IMR-90 (cell line): Measurements from ENCODE around the gene LDB2. TPM values are rescaled to one million over a fixed set of nuclear protein-coding genes. Genes with fewer than 3 reads are reported as not detected.

Source experiments
- ATAC-seq: fragments of 200-7000 bp; cut with Tn5 transposase; 2 replicates; pipeline ENCODE4 v1.9.1; 2020; ENCODE audit warnings: low read depth, mild to moderate bottlenecking, moderate library complexity
- BruUV-seq: library from RNA; stranded (reverse); fragments of 400-500 nt; replicated peaks from 2 replicates; lab custom pipeline; 2021; lab: Mats Ljungman, UMichigan
- CTCF ChIA-PET: fragments of 300-600 bp; formaldehyde crosslinking; extraction: SDS; loops from one replicate; lab custom pipeline; 2021; ENCODE audit warnings: antibody characterized with exemption; lab: Yijun Ruan, JAX
- POLR2A ChIA-PET: fragments of 300-600 bp; sonication (Branson Sonifier 250); formaldehyde crosslinking; loops from one replicate; lab custom pipeline; 2022; ENCODE audit warnings: antibody characterized with exemption; ENCODE audit not compliant: unreplicated experiment; lab: Charles Lee
- DNase-seq: peaks from one replicate; pipeline ENCODE4 v3.0.0; 2013
- H2AFZ ChIP-seq: replicated peaks from 2 replicates; pipeline ENCODE3; 2013; ENCODE audit warnings: low read length, mild to moderate bottlenecking; ENCODE audit not compliant: poor library complexity
- H2AK5ac ChIP-seq: 2 replicates; pipeline ENCODE4 v1.6.1; 2013; ENCODE audit warnings: low read depth, low read length, inconsistent platforms
- H2AK9ac ChIP-seq: replicated peaks from 2 replicates; pipeline ENCODE3; 2013; ENCODE audit warnings: mild to moderate bottlenecking, low read depth, low read length, moderate library complexity; ENCODE audit not compliant: poor library complexity
- H2BK120ac ChIP-seq: 2 replicates; pipeline ENCODE4 v1.6.1; 2013; ENCODE audit warnings: low read depth, low read length, inconsistent platforms
- H2BK15ac ChIP-seq: 3 replicates; pipeline ENCODE4 v1.6.1; 2013; ENCODE audit warnings: low read depth, low read length, inconsistent platforms
- H2BK20ac ChIP-seq: 2 replicates; pipeline ENCODE4 v1.6.1; 2013; ENCODE audit warnings: low read depth, mild to moderate bottlenecking, inconsistent platforms, low read length, moderate library complexity
- H2BK5ac ChIP-seq: 2 replicates; pipeline ENCODE4 v1.6.1; 2013; ENCODE audit warnings: mild to moderate bottlenecking, low read depth, low read length, inconsistent platforms; ENCODE audit not compliant: poor library complexity, severe bottlenecking
- H3K14ac ChIP-seq: replicated peaks from 2 replicates; pipeline ENCODE4 v1.6.1; 2013; ENCODE audit warnings: low read depth, low read length, inconsistent platforms
- H3K18ac ChIP-seq: 2 replicates; pipeline ENCODE4 v1.6.1; 2013; ENCODE audit warnings: low read depth, low read length, control low read depth
- H3K23ac ChIP-seq: 2 replicates; pipeline ENCODE4 v1.6.1; 2013; ENCODE audit warnings: low read depth, low read length, inconsistent platforms
- H3K27ac ChIP-seq: 2 replicates; pipeline ENCODE4 v1.5.1; 2013; ENCODE audit warnings: mild to moderate bottlenecking, control low read depth, low read length; ENCODE audit not compliant: insufficient read depth
- H3K27me3 ChIP-seq: 2 replicates; pipeline ENCODE4 v1.6.1; 2013; ENCODE audit warnings: low read length; ENCODE audit not compliant: control insufficient read depth, insufficient read depth
- H3K36me3 ChIP-seq: 2 replicates; pipeline ENCODE4 v1.6.1; 2013; ENCODE audit warnings: low read length, mixed read lengths; ENCODE audit not compliant: control insufficient read depth, insufficient read depth
- H3K4ac ChIP-seq: 2 replicates; pipeline ENCODE4 v1.6.1; 2013; ENCODE audit warnings: low read depth, low read length, inconsistent platforms
- H3K4me1 ChIP-seq: 2 replicates; pipeline ENCODE4 v1.6.1; 2013; ENCODE audit warnings: low read length, mixed read lengths; ENCODE audit not compliant: control insufficient read depth, insufficient read depth
- H3K4me2 ChIP-seq: 2 replicates; pipeline ENCODE4 v1.6.1; 2013; ENCODE audit warnings: low read depth, mild to moderate bottlenecking, control low read depth, low read length, moderate library complexity
- H3K4me3 ChIP-seq: 2 replicates; pipeline ENCODE4 v1.5.1; 2013; ENCODE audit warnings: low read depth, mild to moderate bottlenecking, control low read depth, low read length, moderate library complexity; ENCODE audit not compliant: insufficient read depth
- H3K56ac ChIP-seq: 2 replicates; pipeline ENCODE4 v1.6.1; 2013; ENCODE audit warnings: low read length, inconsistent platforms; ENCODE audit not compliant: insufficient read depth; ENCODE audit errors: extremely low read depth
- H3K79me1 ChIP-seq, 2 experiments: 2 replicates each; pipeline ENCODE4 v1.6.1; 2013; ENCODE audit warnings: low read length in 2 of 2, inconsistent platforms in 1 of 2, low read depth in 1 of 2
- H3K9ac ChIP-seq: 2 replicates; pipeline ENCODE4 v1.6.1; 2013; ENCODE audit warnings: low read depth, low read length, control low read depth
- H3K9me1 ChIP-seq: 2 replicates; pipeline ENCODE4 v1.6.1; 2013; ENCODE audit warnings: low read length, inconsistent platforms; ENCODE audit not compliant: insufficient read depth
- H3K9me3 ChIP-seq: 2 replicates; pipeline ENCODE4 v1.6.1; 2013; ENCODE audit warnings: low read length; ENCODE audit not compliant: control insufficient read depth, insufficient read depth
- H4K20me1 ChIP-seq: 2 replicates; pipeline ENCODE4 v1.6.1; 2013; ENCODE audit warnings: low read length, inconsistent platforms; ENCODE audit not compliant: insufficient read depth
- H4K5ac ChIP-seq: 2 replicates; pipeline ENCODE4 v1.6.1; 2013; ENCODE audit warnings: mild to moderate bottlenecking, low read depth, low read length, control low read depth
- H4K8ac ChIP-seq, 2 experiments: 2 replicates each; pipeline ENCODE4 v1.6.1; 2013; ENCODE audit warnings: low read depth in 2 of 2, low read length in 2 of 2, control low read depth in 1 of 2, inconsistent platforms in 1 of 2
- H4K91ac ChIP-seq: 2 replicates; pipeline ENCODE4 v1.6.1; 2013; ENCODE audit warnings: low read depth, low read length, inconsistent platforms; ENCODE audit not compliant: insufficient read depth
- CEBPB ChIP-seq: IDR thresholded peaks from 2 replicates; pipeline ENCODE4 v1.6.1; 2012; ENCODE audit warnings: low read depth, low read length, improper control_type of control experiment
- CHD1 ChIP-seq: IDR thresholded peaks from 2 replicates; pipeline ENCODE4 v1.6.1; 2012; ENCODE audit warnings: low read depth, low read length, improper control_type of control experiment
- CTCF ChIP-seq: conservative IDR thresholded peaks from 2 replicates; pipeline ENCODE4 v1.5.1; 2012; ENCODE audit warnings: mild to moderate bottlenecking, low read depth, low read length, improper control_type of control experiment
- ELK1 ChIP-seq: fragments of 150-350 bp; IDR thresholded peaks from 2 replicates; pipeline ENCODE4 v1.6.1; 2016; ENCODE audit warnings: low read depth, mild to moderate bottlenecking, low read length, moderate library complexity, borderline replicate concordance
- FOS ChIP-seq: fragments of 150-350 bp; IDR thresholded peaks from 2 replicates; pipeline ENCODE4 v1.6.1; 2016; ENCODE audit warnings: low read depth, low read length
- MXI1 ChIP-seq: IDR thresholded peaks from 2 replicates; pipeline ENCODE4 v1.6.1; 2012; ENCODE audit warnings: low read depth, mild to moderate bottlenecking, low read length, moderate library complexity, borderline replicate concordance
- NFE2L2 ChIP-seq: fragments of 150-350 bp; IDR thresholded peaks from 2 replicates; pipeline ENCODE4 v1.6.1; 2016; ENCODE audit warnings: low read depth, mild to moderate bottlenecking, low read length
- POLR2A ChIP-seq: IDR thresholded peaks from 2 replicates; pipeline ENCODE4 v1.6.1; 2012; ENCODE audit warnings: mild to moderate bottlenecking, low read depth, low read length
- RAD21 ChIP-seq: IDR thresholded peaks from 2 replicates; pipeline ENCODE4 v1.6.1; 2012; ENCODE audit warnings: low read length, improper control_type of control experiment
- RFX5 ChIP-seq: IDR thresholded peaks from 2 replicates; pipeline ENCODE4 v1.8.0; 2012; ENCODE audit warnings: low read depth, mild to moderate bottlenecking, low read length, moderate library complexity
- SMC3 ChIP-seq: fragments of 150-350 bp; IDR thresholded peaks from 2 replicates; pipeline ENCODE4 v1.6.1; 2016; ENCODE audit warnings: low read depth, mild to moderate bottlenecking, antibody characterized with exemption, low read length, moderate library complexity
- WGBS, 2 experiments: methylation state at CpG; one replicate each; pipeline versions ENCODE4 v1.1.5 to v1.1.7; 2013; ENCODE audit warnings: missing lambda C conversion rate in 2 of 2; ENCODE audit not compliant: insufficient read length in 1 of 2; ENCODE audit errors: extremely low coverage in 2 of 2; 5-methylcytosine and 5-hydroxymethylcytosine counted together
- dilution Hi-C: fragments of 300-500 bp; cut with HindIII; formaldehyde crosslinking; loops from one replicate; pipeline ENCODE4 v1.14.3; 2018; ENCODE audit warnings: low sequenced_read_pairs; ENCODE audit not compliant: unreplicated experiment
- in situ Hi-C: fragments of 300-500 bp; cut with MboI; formaldehyde crosslinking; loops from 3 replicates; pipeline ENCODE4 v1.14.3; 2019; ENCODE audit warnings: low sequenced_read_pairs, inconsistent platforms, mixed read lengths
- intact Hi-C: fragments of 100-400 bp; cut with micrococcal nuclease; formaldehyde crosslinking; loops from 2 replicates; pipeline ENCODE4 v1.10.0; 2022
- polyA plus RNA-seq, 3 experiments: library from polyadenylated mRNA; depleted of rRNA; stranded (reverse); fragments of >200 nt; gene quantifications; 2 replicates each; pipeline ENCODE4 v1.2.3, GENCODE V29; 2012; ENCODE audit warnings: low replicate concordance in 1 of 3
- total RNA-seq: library from RNA; depleted of rRNA; stranded (reverse); fragments of >200 nt; gene quantifications from 2 replicates; pipeline ENCODE4 v1.2.3, GENCODE V29; 2012
- TF ChIP-seq, protein P1 (sequence below): fragments of 150-350 bp; IDR thresholded peaks from 2 replicates; pipeline ENCODE4 v1.6.1; 2017; ENCODE audit warnings: mild to moderate bottlenecking, antibody characterized with exemption, low read length, low read depth

Gene LDB2
- total and polyA plus RNA-seq, 2 of the 4 experiments (the other 2 are of a cell fraction): 67.9 to 116 TPM

DNA sequence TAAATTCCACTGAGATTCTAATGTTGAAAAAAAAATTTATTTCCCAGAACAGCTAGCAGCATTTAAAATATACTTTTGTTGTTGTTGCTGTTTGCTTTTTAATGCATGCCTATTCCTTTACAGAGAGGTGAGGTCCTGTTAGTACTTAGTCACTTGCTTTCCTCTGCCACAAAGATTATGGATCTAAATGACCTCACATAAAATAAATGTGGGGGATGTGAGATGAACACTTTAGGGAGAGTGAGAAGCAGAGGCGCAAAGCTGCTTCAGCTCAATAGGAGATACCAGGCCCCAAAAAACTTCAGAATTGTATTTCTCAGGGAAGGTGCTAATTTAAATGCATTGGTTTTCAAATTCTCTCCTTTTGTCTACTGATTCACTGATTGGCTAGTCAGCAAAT is 4.0 kb downstream of the LDB2 start:
- H2BK15ac ChIP-seq: no peak overlapping the region
- peak; percentile 47 for DNase-seq
- H2AK9ac ChIP-seq: no peak overlapping the region
- H2BK5ac ChIP-seq: peak overlapping the region; percentile 29
- CTCF ChIA-PET: interaction anchor here (1.1 kb wide), 1 partner anchor 56 kb away, joined by 3 read pairs; no protein-coding TSS in a partner anchor
- no peak overlapping the region for H3K56ac ChIP-seq
- no peak overlapping the region for H2AK5ac ChIP-seq
- no peak overlapping the region for H2AFZ ChIP-seq
- H4K5ac ChIP-seq: no peak overlapping the region
- no peak overlapping the region for H4K91ac ChIP-seq
- POLR2A ChIA-PET: no interaction called here
- H3K9ac ChIP-seq: 0 out of 2 replicates have a peak overlapping the region, but pooled peaks have one; percentile 41
- no peaks in the 10 kb centered on the region for H3K9me1 ChIP-seq
- no TSS peak for BruUV-seq
- no peak overlapping the region for H3K4me3 ChIP-seq
- no peaks in the 10 kb centered on the region for H3K27me3 ChIP-seq
- no CpG with 5 or more reads among the region's 1 CpG for WGBS, 2 experiments
- H4K20me1 ChIP-seq: no peaks in the 10 kb centered on the region
- H3K4ac ChIP-seq: peak overlapping the region; percentile 28; the same call in 1 of the 2 replicates
- in situ Hi-C loops (no loop called here), intact Hi-C loops (loop anchor here (10.0 kb wide), 3 partner anchors 270 to 600 kb away; no protein-coding TSS in a partner anchor), dilution Hi-C loops (no loop called here)
- no peaks in the 10 kb centered on the region for H3K9me3 ChIP-seq
- H3K79me1 ChIP-seq: peaks cover 8 to 32% of the 10 kb centered on the region in 2 experiments; a peak in 3 of 4 replicates
- peaks cover 6% of the 10 kb centered on the region for H3K4me1 ChIP-seq
- peak overlapping the region; percentile 24; the same call in 1 of the 2 replicates for H2BK120ac ChIP-seq
- H3K36me3 ChIP-seq: no peaks in the 10 kb centered on the region
- peak overlapping the region; percentile 11; the same call in 1 of the 2 replicates for H3K27ac ChIP-seq
- peak overlapping the region; percentile 7; the same call in 1 of the 2 replicates for H3K14ac ChIP-seq
- no peak overlapping the region for H4K8ac ChIP-seq
- H3K18ac ChIP-seq: 0 out of 2 replicates have a peak overlapping the region, but pooled peaks have one; percentile 2
- H3K4me2 ChIP-seq: 0 out of 2 replicates have a peak overlapping the region, but pooled peaks have one; percentile 36
- H2BK20ac ChIP-seq: no peak overlapping the region
- no peak overlapping the region for H3K23ac ChIP-seq
- ATAC-seq: no peak
- TF ChIP-seq NFE2L2 (no peak), ELK1 (no peak), RFX5 (no peak), POLR2A (no peak), RAD21 (no peak), MXI1 (no peak), SMC3 (no peak), CTCF (no peak), CHD1 (no peak), CEBPB (no peak), FOS (no peak)
- TF ChIP-seq, protein P1, sequence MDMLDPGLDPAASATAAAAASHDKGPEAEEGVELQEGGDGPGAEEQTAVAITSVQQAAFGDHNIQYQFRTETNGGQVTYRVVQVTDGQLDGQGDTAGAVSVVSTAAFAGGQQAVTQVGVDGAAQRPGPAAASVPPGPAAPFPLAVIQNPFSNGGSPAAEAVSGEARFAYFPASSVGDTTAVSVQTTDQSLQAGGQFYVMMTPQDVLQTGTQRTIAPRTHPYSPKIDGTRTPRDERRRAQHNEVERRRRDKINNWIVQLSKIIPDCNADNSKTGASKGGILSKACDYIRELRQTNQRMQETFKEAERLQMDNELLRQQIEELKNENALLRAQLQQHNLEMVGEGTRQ: no peak
